ENCODE data around the gene SLC6A1. TPM values are rescaled to one million over a fixed set of nuclear protein-coding genes. Genes with fewer than 3 reads are reported as not detected.

Gene SLC6A1
- total RNA-seq, 1 donor from 2014 or later = not detected

GRCh38 chr3:10968401-10968800 is 24.1 kb upstream of the SLC6A1 start:
- DNase-seq (ENCODE audit: low read depth) = no peak
- TF ChIP-seq CTCF (conservative IDR thresholded peaks at IDR 0.05; ENCODE audit: low read depth, low read length) = no peak
- H3K4me3 ChIP-seq (ENCODE audit: low read depth, low read length) = no peak overlapping the region

- no peak for TF ChIP-seq CTCF (conservative IDR thresholded peaks at IDR 0.05; ENCODE audit: low read depth, low read length)
- no peak overlapping the region for H3K4me3 ChIP-seq (ENCODE audit: low read depth, low read length)
- no peak for DNase-seq (ENCODE audit: low read depth)
Measured at GRCh38 chr3:10970306-10970960, 22.1 kb upstream of the SLC6A1 start.

GRCh38 chr3:10972072-10972782 is 20.3 kb upstream of the SLC6A1 start:
- no peak for DNase-seq (ENCODE audit: low read depth)

GRCh38 chr3:10973046-10973595 is 19.4 kb upstream of the SLC6A1 start:
- no peak for TF ChIP-seq CTCF (conservative IDR thresholded peaks at IDR 0.05; ENCODE audit: low read depth, low read length)
- no peak overlapping the region for H3K4me3 ChIP-seq (ENCODE audit: low read depth, low read length)
- DNase-seq (ENCODE audit: low read depth) = no peak

More at GRCh38 chr3:10972072-10972782, 20.3 kb upstream of the SLC6A1 start:
- no peak overlapping the region for H3K4me3 ChIP-seq (ENCODE audit: low read depth, low read length)
- no peak for TF ChIP-seq CTCF (conservative IDR thresholded peaks at IDR 0.05; ENCODE audit: low read depth, low read length)

- no peak for TF ChIP-seq CTCF (conservative IDR thresholded peaks at IDR 0.05; ENCODE audit: low read depth, low read length)
- no peak for DNase-seq (ENCODE audit: low read depth)
- no peak overlapping the region for H3K4me3 ChIP-seq (ENCODE audit: low read depth, low read length)
Measured at GRCh38 chr3:10974131-10974530, 18.4 kb upstream of the SLC6A1 start.

GRCh38 chr3:10974746-10975375 is 17.7 kb upstream of the SLC6A1 start:
- H3K4me3 ChIP-seq (ENCODE audit: low read depth, low read length) = no peak overlapping the region
- no peak for DNase-seq (ENCODE audit: low read depth)
- no peak for TF ChIP-seq CTCF (conservative IDR thresholded peaks at IDR 0.05; ENCODE audit: low read depth, low read length)

Data from epithelial cell of proximal tubule (primary cell).